IPS DF 4.7 (cell line): ENCODE measurements around the gene RPS24.
"Not testable (repeated sequence)": the region's sequence is repeated elsewhere in the genome, so short reads cannot be mapped to it uniquely, and the experiment has no call there.

Source experiments
- DNase-seq: peaks from one replicate; pipeline ENCODE4 v3.0.0-alpha.2; 2013; ENCODE audit warnings: low spot score; ENCODE audit errors: extremely low read depth

The RPS24 gene

GRCh38 chr10:78033637-78034470 lies at the start of gene RPS24:
RPS24 (plus strand) TSS chr10:78033863; CDS start chr10:78033902, 39 bp downstream.
- peak; percentile 91 for DNase-seq

- no peak for DNase-seq
Measured at GRCh38 chr10:77984986-77985385, 48.7 kb upstream of the RPS24 start.

DNA sequence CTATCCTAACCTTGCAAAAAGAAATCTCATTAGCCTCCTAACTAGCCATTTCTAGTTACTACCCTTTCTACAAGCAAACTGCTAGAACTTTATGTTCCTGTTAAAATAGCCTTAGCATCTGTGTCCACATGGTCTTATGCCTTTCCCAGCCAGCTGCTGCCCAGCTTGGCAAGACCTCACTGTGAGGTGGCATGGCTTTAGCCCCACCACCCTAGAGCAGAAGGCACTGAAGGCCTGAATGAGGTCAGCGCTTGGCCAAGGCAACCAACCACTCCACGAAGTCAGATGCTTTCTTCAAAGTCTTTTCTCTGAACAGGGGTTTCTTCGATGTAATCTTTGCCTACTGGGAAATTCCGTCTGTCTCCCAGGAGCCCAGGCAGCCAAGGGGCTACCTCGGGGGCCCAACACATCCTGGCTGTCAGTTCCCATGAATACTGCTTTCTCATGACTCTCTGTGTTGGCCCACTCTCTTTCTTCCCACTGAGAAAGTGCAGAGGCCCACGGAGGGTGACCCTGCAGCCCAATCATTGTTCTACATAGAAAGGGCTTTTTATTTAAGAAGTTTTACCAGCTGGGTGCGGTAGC lies 45.9 kb upstream of the RPS24 start:
- no peak for DNase-seq

GRCh38 chr10:77989081-77989724 lies 44.5 kb upstream of the RPS24 start:
- no peak for DNase-seq

GRCh38 chr10:77993620-77994019 lies 40.0 kb upstream of the RPS24 start:
- DNase-seq, result no peak

DNA sequence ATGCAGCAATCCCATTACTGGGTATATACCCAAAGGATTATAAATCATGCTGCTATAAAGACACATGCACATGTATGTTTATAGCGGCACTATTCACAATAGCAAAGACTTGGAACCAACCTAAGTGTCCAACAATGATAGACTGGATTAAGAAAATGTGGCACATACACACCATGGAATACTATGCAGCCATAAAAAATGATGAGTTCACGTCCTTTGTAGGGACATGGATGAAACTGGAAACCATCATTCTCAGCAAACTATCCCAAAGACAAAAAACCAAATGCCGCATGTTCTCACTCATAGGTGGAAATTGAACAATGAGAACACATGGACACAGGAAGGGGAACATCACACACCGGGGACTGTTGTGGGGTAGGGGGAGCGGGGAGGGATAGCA lies 34.9 kb upstream of the RPS24 start:
- DNase-seq, result not testable (repeated sequence)

GRCh38 chr10:78000206-78000605 lies 33.5 kb upstream of the RPS24 start:
- no peak for DNase-seq

- no peak for DNase-seq
Measured at GRCh38 chr10:78000956-78001472, 32.6 kb upstream of the RPS24 start.

- DNase-seq, result no peak
Measured at GRCh38 chr10:78002541-78003288, 30.9 kb upstream of the RPS24 start.

DNA sequence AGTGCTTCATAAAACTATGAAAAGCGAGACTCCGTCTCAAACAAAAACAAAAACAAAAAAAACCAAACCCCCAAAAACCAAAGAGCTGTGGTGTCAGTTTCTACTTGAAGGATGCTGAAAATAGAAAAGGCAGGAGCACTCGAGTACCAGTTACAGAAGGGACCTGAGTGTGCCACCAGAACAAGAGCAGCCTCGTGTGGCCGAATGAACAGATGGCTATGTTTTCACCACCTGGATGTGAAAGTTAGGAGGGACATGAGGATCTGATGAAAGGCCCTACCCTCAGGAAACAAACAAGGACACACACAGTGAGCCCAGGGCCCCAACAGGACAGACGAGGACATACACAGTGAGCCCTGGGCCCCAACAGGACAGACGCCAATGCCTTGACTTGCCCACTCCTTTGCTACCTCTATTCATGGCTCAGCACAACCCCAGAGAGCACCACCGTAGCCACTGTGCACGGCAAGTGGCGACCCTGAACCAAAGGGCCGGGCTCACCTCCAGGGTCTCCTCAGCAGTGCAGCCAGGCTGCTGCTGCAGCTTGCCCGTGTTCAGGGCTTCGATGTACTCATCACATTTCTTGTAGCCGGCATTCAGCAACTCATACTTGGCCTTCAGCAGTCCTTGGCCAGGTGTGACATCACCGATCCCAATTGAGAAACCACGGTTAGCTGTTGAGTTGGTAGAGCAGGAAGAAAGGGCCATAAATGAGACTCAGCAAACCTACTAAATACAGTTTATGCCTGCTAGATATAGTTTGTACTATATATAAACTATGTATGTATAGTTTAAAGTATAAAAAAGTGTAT lies 29.2 kb upstream of the RPS24 start:
- DNase-seq, result no peak

- no peak for DNase-seq
Measured at GRCh38 chr10:78007172-78007571, 26.5 kb upstream of the RPS24 start.

GRCh38 chr10:78009662-78010061 lies 24.0 kb upstream of the RPS24 start:
- DNase-seq, result no peak

- no peak for DNase-seq
Measured at GRCh38 chr10:78010278-78010677, 23.4 kb upstream of the RPS24 start.

DNA sequence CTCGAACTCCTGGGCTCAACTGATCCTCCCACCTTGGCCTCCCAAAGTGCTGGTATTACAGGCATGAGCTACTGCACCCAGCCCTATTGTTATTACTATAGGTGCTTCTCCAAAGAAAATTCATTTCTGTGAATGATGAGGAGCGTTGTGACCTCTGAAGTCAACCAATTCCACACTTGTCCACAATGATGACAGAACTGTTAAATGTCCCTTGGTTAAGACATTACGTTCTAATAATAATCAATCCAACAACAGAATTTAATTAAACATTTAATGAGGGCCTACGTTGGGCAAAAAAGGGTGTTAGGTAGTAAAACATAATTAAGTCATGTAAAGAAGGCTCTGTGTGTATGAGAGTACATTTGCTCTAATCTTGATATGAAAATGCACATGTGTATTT lies 22.6 kb upstream of the RPS24 start:
- DNase-seq, result no peak

DNA sequence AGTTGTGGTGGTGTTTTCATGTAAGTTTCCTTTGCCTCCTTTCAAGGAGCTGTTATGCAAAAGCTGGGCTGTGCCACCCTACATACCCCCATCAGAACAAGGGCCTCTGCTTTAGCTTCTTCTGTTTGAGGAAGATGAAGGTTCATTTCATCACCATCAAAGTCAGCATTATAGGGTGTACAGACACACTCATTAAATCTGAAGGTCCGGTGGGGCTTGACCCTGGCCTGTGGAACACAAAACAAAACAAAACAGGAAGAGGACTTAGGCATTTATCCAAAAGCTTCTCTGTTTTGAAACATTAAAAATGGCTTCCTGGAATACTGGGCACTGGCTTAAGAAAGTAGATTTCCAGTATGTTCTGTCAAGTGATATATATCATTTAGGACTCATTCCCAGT lies 20.1 kb upstream of the RPS24 start:
- no peak for DNase-seq

- no peak for DNase-seq
Measured at GRCh38 chr10:78015546-78015945, 18.1 kb upstream of the RPS24 start.

DNA sequence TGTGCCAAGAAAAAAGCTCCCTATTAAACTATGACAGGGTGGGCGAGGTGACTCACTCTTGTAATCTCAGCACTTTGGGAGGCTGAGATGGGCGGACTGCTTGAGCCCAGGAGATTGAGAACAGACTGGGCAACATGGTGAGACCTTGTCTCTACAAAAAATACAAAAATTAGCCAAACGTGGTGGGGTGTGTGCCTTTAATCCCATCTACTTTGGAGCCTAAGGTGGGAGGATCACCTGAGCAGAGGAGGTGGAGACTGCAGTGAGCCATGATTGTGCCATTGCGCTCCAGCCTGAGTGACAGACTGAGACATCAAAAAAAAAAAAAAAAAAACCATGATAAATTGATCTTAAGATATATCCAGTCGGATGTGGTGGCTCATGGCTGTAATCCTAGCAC lies 15.8 kb upstream of the RPS24 start:
- DNase-seq, result no peak

- DNase-seq, result no peak
Measured at GRCh38 chr10:78019264-78019663, 14.4 kb upstream of the RPS24 start.

- no peak for DNase-seq
Measured at GRCh38 chr10:78021201-78021600, 12.5 kb upstream of the RPS24 start.

GRCh38 chr10:78023741-78024140 lies 9.9 kb upstream of the RPS24 start:
- no peak for DNase-seq
